NCI-H1436 (cell line): ENCODE results near the gene MDGA2.

Experiments
- DNase-seq: peaks from one replicate; lab custom pipeline; 2025; lab: John Stamatoyannopoulos, UW

Gene MDGA2

GRCh38 chr14:47485421-47485820, 190.0 kb downstream of the MDGA2 start:
- no peak for DNase-seq

GRCh38 chr14:47483449-47483848, 192.0 kb downstream of the MDGA2 start:
- no peak for DNase-seq

GRCh38 chr14:47471075-47471474, 204.3 kb downstream of the MDGA2 start:
- no peak for DNase-seq

- DNase-seq: no peak
Observed at GRCh38 chr14:47466916-47467315, 208.5 kb downstream of the MDGA2 start.

GRCh38 chr14:47454025-47454424, 221.4 kb downstream of the MDGA2 start:
- no peak for DNase-seq

- DNase-seq: no peak
Observed at GRCh38 chr14:47447076-47447475, 228.3 kb downstream of the MDGA2 start.

- DNase-seq: no peak
Observed at GRCh38 chr14:47442211-47442610, 233.2 kb downstream of the MDGA2 start.

GRCh38 chr14:47439953-47440352, 235.5 kb downstream of the MDGA2 start:
- DNase-seq: no peak

GRCh38 chr14:47438650-47439140, 236.7 kb downstream of the MDGA2 start:
- DNase-seq: no peak

- DNase-seq: no peak
Observed at GRCh38 chr14:47435331-47435965, 240.0 kb downstream of the MDGA2 start.

- DNase-seq: no peak
Observed at GRCh38 chr14:47427629-47428028, 247.8 kb downstream of the MDGA2 start.

GRCh38 chr14:47425302-47425701, 250.1 kb downstream of the MDGA2 start:
- no peak for DNase-seq

- DNase-seq: no peak
Observed at GRCh38 chr14:47422191-47422590, 253.2 kb downstream of the MDGA2 start.

- DNase-seq: no peak
Observed at GRCh38 chr14:47411523-47411922, 263.9 kb downstream of the MDGA2 start.

GRCh38 chr14:47392326-47392725, 283.1 kb downstream of the MDGA2 start:
- no peak for DNase-seq

GRCh38 chr14:47390831-47391504, 284.4 kb downstream of the MDGA2 start:
- DNase-seq: no peak

- DNase-seq: no peak
Observed at GRCh38 chr14:47389535-47389934, 285.9 kb downstream of the MDGA2 start.

GRCh38 chr14:47366006-47366405, 309.4 kb downstream of the MDGA2 start:
- no peak for DNase-seq

- no peak for DNase-seq
Observed at GRCh38 chr14:47365233-47365632, 310.2 kb downstream of the MDGA2 start.

- no peak for DNase-seq
Observed at GRCh38 chr14:47353186-47353585, 322.2 kb downstream of the MDGA2 start.

- DNase-seq: no peak
Observed at GRCh38 chr14:47346849-47347248, 328.6 kb downstream of the MDGA2 start.

GRCh38 chr14:47345016-47345415, 330.4 kb downstream of the MDGA2 start:
- DNase-seq: no peak

- DNase-seq: no peak
Observed at GRCh38 chr14:47332939-47333338, 342.5 kb downstream of the MDGA2 start.

- no peak for DNase-seq
Observed at GRCh38 chr14:47332106-47332505, 343.3 kb downstream of the MDGA2 start.
